HEK293 (cell line): ENCODE measurements around the gene UHRF2.

Experiments used
- HIC1 ChIP-seq: fragments of 450-650 bp; formaldehyde crosslinking; IDR thresholded peaks from 2 replicates; pipeline ENCODE4 v1.5.1; 2016; ENCODE audit warnings: missing biosample characterization, missing genetic modification characterization
- HOXD13 ChIP-seq: sonication (generic); formaldehyde crosslinking; IDR thresholded peaks from 2 replicates; pipeline ENCODE4 v1.8.0; 2022; ENCODE audit warnings: missing genetic modification reagents, borderline replicate concordance
- IKZF3 ChIP-seq: fragments of 450-650 bp; IDR thresholded peaks from 2 replicates; pipeline ENCODE4 v1.5.0; 2018; ENCODE audit warnings: missing biosample characterization, mild to moderate bottlenecking, missing genetic modification characterization, moderate library complexity
- SP2 ChIP-seq: fragments of 450-650 bp; formaldehyde crosslinking; IDR thresholded peaks from 2 replicates; pipeline ENCODE4 v1.5.1; 2016; ENCODE audit warnings: missing biosample characterization, missing genetic modification characterization
- SP7 ChIP-seq: fragments of 450-650 bp; formaldehyde crosslinking; IDR thresholded peaks from 2 replicates; pipeline ENCODE4 v1.5.1; 2016; ENCODE audit warnings: missing biosample characterization, missing genetic modification characterization
- TRIM28 ChIP-seq: IDR thresholded peaks from 2 replicates; pipeline ENCODE4 v1.6.1; 2011; ENCODE audit warnings: low read length, control low read depth, borderline replicate concordance
- ZBTB11 ChIP-seq: fragments of 450-650 bp; formaldehyde crosslinking; conservative IDR thresholded peaks from 2 replicates; pipeline ENCODE4 v1.5.1; 2016; ENCODE audit warnings: low read depth, missing biosample characterization, missing genetic modification characterization
- ZBTB20 ChIP-seq: fragments of 450-650 bp; formaldehyde crosslinking; IDR thresholded peaks from 2 replicates; pipeline ENCODE4 v1.5.1; 2016; ENCODE audit warnings: missing biosample characterization, missing genetic modification characterization
- ZFP69B ChIP-seq: fragments of 450-650 bp; formaldehyde crosslinking; IDR thresholded peaks from 2 replicates; pipeline ENCODE4 v1.5.1; 2016; ENCODE audit warnings: missing biosample characterization, missing genetic modification characterization
- ZNF140 ChIP-seq: fragments of 450-650 bp; formaldehyde crosslinking; IDR thresholded peaks from 2 replicates; pipeline ENCODE4 v1.5.1; 2016; ENCODE audit warnings: missing biosample characterization, missing genetic modification characterization
- ZNF223 ChIP-seq: fragments of 450-650 bp; formaldehyde crosslinking; IDR thresholded peaks from 2 replicates; pipeline ENCODE4 v1.5.1; 2016; ENCODE audit warnings: missing biosample characterization, missing genetic modification characterization
- ZNF292 ChIP-seq: fragments of 450-650 bp; formaldehyde crosslinking; IDR thresholded peaks from 2 replicates; pipeline ENCODE4 v1.5.1; 2016; ENCODE audit warnings: low read depth, missing biosample characterization, missing genetic modification characterization, borderline replicate concordance
- ZNF311 ChIP-seq: fragments of 450-650 bp; formaldehyde crosslinking; IDR thresholded peaks from 2 replicates; pipeline ENCODE4 v1.5.1; 2017; ENCODE audit warnings: missing biosample characterization, missing genetic modification characterization, borderline replicate concordance
- ZNF488 ChIP-seq: fragments of 450-650 bp; formaldehyde crosslinking; IDR thresholded peaks from 2 replicates; pipeline ENCODE4 v1.5.1; 2016; ENCODE audit warnings: missing biosample characterization, missing genetic modification characterization
- ZNF585B ChIP-seq: fragments of 450-650 bp; formaldehyde crosslinking; IDR thresholded peaks from 2 replicates; pipeline ENCODE4 v1.5.1; 2016; ENCODE audit warnings: missing biosample characterization, missing genetic modification characterization
- ZNF596 ChIP-seq: fragments of 450-650 bp; IDR thresholded peaks from 2 replicates; pipeline ENCODE4 v1.5.0; 2018; ENCODE audit warnings: missing biosample characterization, mild to moderate bottlenecking, missing genetic modification characterization, moderate library complexity
- ZNF660 ChIP-seq: fragments of 450-650 bp; IDR thresholded peaks from 2 replicates; pipeline ENCODE4 v1.5.1; 2018; ENCODE audit warnings: missing biosample characterization, mild to moderate bottlenecking, missing genetic modification characterization
- ZNF701 ChIP-seq: fragments of 450-650 bp; formaldehyde crosslinking; IDR thresholded peaks from 2 replicates; pipeline ENCODE4 v1.5.1; 2016; ENCODE audit warnings: missing biosample characterization, missing genetic modification characterization
- ZNF704 ChIP-seq: fragments of 450-650 bp; formaldehyde crosslinking; IDR thresholded peaks from 2 replicates; pipeline ENCODE4 v1.5.1; 2016; ENCODE audit warnings: missing biosample characterization, missing genetic modification characterization
- ZNF792 ChIP-seq: fragments of 450-650 bp; formaldehyde crosslinking; IDR thresholded peaks from 2 replicates; pipeline ENCODE4 v1.5.1; 2016; ENCODE audit warnings: missing biosample characterization, missing genetic modification characterization
- ZNF837 ChIP-seq: fragments of 450-650 bp; formaldehyde crosslinking; IDR thresholded peaks from 2 replicates; pipeline ENCODE4 v1.5.1; 2016; ENCODE audit warnings: missing biosample characterization, missing genetic modification characterization

Gene UHRF2

GRCh38 chr9:6412487-6413364 lies at the start of gene UHRF2 (continued):
- TF ChIP-seq IKZF3 (tag by site-specific recombination) (no peak), ZBTB11 (tag by site-specific recombination) (0 out of 2 replicates have a peak, but pooled peaks have one; percentile 17), ZNF837 (tag by site-specific recombination) (no peak), ZNF704 (tag by site-specific recombination) (no peak), ZFP69B (peak; percentile 43; the same call in 1 of the 2 replicates), TRIM28 (no peak), ZNF488 (tag by site-specific recombination) (no peak), SP7 (tag by site-specific recombination) (0 out of 2 replicates have a peak, but pooled peaks have one; percentile 14), SP2 (tag by site-specific recombination) (peak; percentile 76), ZBTB20 (no peak), HOXD13 (no peak), ZNF596 (tag by site-specific recombination) (no peak), ZNF223 (tag by site-specific recombination) (no peak), HIC1 (no peak), ZNF792 (no peak), ZNF311 (tag by site-specific recombination) (no peak), ZNF701 (tag by site-specific recombination) (no peak), ZNF660 (no peak), ZNF585B (tag by site-specific recombination) (no peak), ZNF140 (tag by site-specific recombination) (no peak), ZNF292 (tag by site-specific recombination) (no peak)
- TF ChIP-seq, all 188 proteins: peak for 19
